Stimulated activated CD4-positive, alpha-beta T cell treated with anti-CD3 and anti-CD28 coated beads, Interleukin-15, amount 100 ng/mL, for 48 hours (primary cell): Measurements from ENCODE around the gene PRSS3.
A peak's percentile ranks its signal among the peaks of the same experiment; 100 is the strongest.
"Not testable (repeated sequence)": the region's sequence is repeated elsewhere in the genome, so short reads cannot be mapped to it uniquely, and the experiment has no call there.

Experiments
- DNase-seq, 2 donors: peaks; one replicate each; pipeline ENCODE4 v3.0.0-alpha.2; 2020; ENCODE audit warnings: low read depth in 2 of 2

PRSS3 gene

DNA sequence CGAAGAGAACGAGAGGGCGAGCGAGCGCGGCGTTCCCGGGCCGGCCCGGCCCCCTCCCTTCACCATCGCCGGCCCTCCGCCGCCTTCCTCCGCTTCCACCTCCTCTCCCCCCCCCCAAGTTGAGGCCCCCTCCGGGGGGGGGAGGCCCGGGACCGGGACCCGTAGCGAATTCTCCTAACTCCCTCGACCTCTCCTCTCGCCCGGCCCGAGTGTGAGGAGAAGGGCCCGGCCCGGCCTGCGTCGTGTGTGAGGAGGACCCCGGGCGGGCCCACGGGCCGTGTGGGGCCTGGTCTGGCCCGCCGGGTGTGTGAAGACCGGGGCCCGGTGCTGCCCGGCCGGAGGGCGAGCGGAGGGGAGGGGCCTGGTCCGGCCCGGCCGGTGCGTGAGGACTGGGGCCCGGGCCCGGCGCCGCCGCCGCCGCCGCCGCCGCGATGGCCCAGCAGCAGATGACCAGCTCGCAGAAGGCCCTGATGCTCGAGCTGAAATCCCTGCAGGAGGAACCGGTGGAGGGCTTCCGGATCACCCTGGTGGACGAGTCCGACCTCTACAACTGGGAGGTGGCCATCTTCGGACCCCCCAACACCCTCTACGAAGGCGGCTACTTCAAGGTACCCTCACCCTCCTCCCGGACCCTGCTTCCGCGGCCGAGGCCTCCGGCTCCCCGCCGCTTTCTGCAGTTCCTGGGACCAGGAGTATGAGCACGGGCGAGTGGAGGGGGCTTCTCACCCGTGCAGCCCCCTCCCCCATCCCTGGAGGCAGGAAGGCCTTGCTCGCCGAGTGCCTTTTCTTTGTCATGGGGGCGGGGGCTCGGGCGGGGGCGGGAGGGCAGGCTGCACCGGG lies 22.2 kb downstream of the PRSS3 start:
- DNase-seq: peak; percentile 35 to 45

DNA sequence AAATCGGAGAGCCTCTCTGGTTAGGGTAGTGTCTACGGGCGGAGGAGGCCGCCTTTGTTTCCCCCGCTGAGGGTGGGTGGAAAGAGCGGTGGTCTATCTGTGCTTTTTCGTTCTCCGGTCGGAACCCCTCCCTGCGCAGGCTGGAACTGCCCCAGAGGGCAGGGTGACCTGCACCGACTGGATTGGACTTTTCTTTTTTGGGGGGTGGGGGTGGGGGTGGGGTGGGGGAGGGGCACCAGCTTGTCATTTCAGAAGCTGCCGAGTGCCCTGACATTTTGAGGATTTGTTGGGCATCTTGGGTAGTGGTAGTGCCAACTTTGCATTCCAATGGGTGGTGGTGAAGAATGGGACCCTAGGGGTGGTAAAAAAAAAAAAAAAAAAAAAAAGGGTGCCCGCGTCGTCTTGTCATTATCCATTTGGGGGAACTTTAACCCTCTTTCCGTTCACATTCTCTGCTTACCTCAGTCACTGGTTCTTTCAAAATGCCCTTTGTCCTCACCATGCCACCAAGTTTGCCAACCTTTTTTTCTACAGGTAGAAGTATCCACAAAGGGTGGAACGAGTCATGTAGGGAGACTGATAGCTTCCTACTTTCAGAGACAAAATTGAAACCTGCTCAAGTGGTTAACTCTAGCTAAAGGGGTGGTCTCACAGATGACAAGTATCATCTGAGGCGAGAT lies 22.9 kb downstream of the PRSS3 start:
- no peak for DNase-seq

DNA sequence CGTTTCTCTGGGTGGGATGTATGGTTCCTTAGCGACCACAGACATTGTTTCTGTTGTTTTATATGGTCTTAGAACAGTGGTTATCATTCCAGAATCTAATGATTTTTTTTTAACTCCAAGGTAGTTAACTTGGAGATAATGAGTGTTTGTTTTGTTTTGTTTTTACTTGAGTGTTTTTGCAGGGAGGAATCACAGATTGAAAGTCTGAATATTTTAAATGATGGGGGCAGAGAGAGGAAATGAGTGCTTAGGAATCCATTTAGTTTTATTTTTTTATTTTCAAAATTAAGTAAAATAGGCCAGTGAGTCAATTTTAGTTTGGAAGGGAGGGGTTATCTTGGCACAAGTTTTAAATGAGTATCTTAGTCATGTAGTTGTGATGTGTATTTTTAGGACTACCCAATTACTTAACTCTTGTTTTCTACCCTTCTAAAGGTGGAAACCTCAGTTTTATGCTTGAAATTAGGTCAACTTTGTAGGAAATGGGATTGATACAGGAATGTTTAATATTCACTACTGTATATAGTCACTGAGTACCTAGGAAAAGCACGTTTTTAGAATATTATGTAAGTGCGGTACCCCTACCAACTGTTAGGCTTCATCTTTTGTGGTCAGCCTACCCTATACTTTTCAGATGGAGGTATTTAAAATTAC lies 23.6 kb downstream of the PRSS3 start:
- no peak for DNase-seq

DNA sequence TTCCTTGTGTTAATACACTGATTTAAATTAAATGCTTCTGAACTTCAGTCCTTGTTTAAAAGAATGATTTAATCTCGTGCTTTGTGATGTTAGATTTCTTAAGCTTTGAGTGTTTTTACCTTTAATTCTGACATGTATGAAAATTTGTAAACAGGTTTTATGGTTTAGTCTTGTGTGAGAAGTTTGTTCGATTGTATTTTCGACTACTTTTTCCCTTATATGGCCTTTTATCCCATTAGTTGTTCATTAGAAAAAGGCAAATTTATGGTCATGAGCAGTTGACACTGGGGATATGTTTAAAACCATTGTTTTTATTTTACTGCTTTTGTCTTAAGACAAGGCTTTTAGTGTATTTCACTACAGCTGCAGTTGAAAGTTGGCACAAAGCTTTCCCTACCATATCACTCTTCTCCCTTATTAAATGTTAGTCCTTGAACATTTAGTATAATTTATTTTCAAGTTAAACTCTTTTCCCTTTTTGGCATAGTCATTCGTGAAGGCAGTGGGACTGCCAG lies 24.9 kb downstream of the PRSS3 start:
- DNase-seq: no peak

DNA sequence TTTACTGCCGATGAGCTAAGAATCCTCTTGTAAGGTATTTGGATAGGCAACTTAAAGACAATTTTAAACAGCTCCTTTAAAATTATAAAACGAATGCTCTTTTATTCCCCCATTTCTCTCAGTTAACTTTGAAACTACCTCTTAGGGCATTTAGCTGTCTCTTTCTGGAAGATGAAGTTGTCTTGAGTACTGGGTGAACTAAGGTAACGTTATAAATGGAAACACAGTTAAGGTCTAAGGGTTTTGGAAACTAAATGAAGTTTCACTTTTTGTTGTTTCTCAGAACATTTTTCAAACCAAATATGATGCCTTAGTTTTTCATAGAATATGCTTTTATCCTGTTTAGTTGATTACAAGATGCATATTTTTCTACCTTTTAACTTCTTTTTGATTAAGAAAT lies 28.4 kb downstream of the PRSS3 start:
- no peak for DNase-seq

DNA sequence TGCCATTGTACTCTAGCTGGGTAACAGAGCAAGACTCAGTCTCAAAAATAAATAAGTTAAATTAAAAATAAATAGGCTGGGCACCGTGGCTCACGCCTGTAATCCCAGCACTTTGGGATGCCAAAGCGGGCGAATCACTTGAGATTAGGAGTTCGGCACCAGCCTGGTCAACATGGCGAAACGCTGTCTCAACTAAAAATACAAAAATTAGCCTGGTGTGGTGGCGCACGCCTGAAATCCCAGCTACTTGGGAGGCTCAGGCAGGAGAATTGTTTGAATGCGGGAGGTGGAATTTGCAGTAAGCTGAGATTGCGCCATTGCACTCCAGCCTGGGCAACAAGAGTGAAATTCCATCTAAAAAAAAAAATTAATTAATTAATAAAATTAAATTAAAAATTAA lies 31.9 kb downstream of the PRSS3 start:
- not testable (repeated sequence) for DNase-seq

DNA sequence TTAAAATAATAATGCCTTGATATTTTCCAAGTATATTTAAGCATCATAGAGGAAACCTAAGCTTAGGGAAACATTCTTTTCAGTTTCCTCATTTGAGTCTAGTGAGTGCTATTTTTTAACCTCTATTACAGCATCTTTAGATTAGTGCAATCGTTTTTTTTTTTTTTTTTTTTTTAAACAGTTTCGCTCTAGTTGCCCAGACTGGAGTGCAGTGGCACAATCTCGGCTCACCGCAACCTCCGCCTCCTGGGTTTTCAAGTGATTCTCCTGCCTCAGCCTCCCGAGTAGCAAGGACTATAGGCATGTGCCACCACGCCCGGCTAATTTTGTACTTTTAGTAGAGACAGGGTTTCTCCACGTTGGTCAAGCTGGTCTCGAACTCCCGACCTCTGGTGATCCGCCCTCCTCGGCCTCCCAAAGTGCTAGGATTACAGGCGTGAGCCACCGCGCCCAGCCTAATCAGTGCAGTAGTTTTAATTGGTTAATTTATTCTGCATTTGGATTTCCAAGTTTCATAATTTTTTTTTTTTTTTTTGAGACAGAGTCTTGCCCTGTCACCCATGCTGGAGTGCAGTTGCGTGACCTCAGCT lies 34.4 kb downstream of the PRSS3 start:
- not testable (repeated sequence) for DNase-seq

DNA sequence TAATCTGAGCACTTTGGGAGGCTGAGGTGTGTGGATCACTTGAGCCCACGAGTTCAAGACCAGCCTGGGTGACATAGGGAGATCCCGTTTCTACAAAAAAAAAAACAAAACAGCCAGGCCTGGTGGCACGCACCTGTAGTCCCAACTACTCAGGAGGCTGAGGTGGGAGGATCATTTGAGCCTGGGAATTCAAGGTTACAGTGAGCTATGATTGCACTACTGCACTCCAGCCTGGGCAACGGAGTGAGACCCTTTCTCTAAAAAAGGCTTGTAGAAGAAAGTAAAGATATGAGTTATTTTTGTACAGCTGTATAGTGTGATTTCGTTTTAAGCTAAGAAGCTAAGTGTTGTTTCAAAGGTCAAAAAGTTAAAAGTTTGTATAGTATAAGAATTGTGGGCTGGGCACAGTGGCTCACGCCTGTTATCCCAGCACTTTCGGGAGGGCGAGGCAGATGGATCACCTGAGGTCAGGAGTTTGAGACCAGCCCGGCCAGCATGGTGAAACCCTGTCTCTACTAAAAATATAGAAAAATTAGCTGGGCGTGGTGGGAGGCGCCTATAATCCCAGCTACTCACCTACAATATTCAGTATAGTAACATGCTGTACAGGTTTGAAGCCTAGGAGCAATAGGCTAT lies 40.4 kb downstream of the PRSS3 start:
- DNase-seq: no peak

DNA sequence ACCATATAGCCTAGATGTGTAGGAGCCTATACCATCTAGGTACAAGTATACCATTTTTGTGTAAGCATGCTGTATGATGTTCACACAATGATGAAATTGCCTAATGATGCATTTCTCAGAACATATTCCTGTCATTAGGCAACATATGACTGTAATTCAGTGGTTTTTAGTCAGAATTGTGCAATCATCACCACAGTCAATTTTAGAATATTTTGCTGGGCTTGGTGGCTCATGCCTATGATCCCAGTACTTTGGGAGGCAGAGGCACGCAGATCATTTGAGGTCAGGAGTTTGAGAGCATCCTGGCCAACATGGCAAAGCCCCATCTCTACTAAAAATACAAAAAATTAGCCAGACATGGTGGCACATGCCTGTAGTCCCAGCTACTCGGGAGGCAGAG lies 40.9 kb downstream of the PRSS3 start:
- not testable (repeated sequence) for DNase-seq

DNA sequence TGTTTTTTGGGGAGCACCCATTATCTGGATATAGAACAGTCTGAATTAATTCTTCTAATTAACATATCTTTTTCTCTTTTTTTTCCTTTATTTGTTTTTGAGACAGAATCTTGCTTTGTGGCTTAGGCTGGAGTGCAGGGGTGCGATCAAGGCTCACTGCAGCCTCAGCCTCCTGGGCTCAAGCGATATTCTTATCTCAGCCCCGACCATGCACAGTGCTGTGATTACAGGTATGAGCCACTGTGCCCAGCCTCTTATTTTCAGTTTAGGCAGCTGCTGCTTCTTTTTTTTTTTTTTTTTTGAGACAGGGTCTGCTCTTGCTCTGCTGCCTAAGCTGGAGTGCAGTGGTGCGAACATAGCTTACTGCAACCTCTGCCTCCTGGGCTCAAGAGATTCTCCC lies 41.8 kb downstream of the PRSS3 start:
- DNase-seq: no peak

DNA sequence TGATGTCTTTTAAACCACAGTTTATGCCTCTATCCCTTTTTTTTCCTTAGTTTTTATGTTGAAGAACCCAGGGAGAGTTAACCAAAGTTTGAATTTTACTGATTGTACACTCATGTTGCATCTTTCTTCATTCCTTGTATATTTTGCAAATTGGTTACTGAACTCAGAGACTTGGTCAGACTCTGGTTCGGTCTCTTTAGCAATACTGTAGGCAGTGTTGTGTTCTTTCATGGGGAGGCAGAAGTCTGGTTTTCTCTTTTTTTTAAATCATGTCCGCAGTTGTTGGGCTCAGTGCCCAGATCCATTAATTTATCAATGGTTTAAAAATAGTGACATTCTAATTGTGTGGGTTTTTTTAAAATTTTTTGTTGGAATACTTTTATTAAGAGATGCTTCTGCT lies 45.0 kb downstream of the PRSS3 start:
- no peak for DNase-seq

DNA sequence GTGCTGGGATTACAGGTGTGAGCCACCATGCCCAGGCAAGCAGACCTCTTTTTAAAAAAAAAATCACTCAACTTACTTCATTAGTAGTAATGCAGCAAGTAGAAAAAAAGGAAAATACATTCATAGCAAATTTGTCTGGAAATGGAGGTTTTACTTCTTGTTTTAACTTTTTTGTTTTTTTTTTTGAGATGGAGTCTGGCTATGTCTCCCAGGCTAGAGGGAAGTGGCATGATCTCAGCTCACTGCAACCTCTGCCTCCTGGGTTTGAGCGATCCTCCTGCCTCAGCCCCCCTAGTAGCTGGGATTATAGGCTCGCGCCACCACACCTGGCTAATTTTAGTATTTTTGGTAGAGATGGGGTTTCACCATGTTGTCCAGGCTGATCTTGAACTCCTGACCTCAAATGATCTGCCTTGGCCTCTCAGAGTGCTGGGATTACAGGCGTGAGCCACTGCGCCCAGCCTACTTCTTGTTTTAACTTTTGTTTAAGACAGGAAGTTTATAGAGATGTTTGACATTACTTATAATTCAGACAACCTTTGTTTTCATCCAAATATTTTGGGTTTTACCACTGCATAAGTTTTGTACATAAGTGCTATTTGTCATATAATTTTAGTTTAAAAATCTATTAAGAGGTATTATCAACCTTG lies 48.1 kb downstream of the PRSS3 start:
- DNase-seq: no peak

DNA sequence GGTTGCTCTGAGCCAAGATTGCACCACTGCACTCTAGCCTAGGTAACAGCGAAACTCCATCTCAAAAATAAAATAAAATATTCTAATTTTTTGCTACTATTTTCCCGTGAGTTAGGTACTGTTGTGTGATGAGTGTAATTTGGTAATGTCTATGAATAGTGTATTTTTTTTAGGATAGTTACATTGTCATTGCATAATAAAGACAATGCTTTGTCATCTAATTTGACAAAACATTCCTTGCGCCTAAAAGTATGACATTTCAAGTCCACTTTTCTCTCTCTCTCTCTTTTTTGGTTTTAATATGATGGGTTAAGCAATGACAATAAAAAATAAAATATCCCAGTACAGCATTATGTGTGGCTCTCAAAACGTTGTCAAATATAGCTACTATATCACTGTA lies 50.9 kb downstream of the PRSS3 start:
- DNase-seq: no peak

DNA sequence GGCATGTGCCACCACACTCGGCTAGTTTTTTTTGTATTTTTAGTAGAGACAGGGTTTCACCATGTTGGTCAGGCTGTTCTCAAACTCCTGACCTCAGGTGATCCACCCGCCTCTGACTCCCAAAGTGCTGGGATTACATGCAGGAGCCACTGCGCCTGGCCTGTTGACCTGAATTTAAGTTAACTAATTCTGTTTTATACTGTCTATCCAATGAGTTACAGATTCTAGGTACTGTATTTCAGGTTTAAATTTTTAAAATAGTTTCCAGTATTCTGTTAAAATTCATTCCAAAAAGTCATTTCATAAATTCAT lies 52.5 kb downstream of the PRSS3 start:
- not testable (repeated sequence) for DNase-seq
